GM08714 (cell line): ENCODE results near the gene MLXIP.

Source experiments
- H3K4me3 ChIP-seq: fragments of 200-500 bp; sonication (Bioruptor generic); 2 replicates; pipeline ENCODE4 v1.5.1; 2014; ENCODE audit warnings: mild to moderate bottlenecking, low read length, inconsistent platforms
- ZNF274 ChIP-seq: IDR thresholded peaks from 2 replicates; pipeline ENCODE4 v1.6.1; 2012; ENCODE audit warnings: mild to moderate bottlenecking, low read depth, low read length

Gene MLXIP

GRCh38 chr12:122128481-122128880 lies 49.9 kb downstream of the MLXIP start:
- H3K4me3 ChIP-seq = no peak overlapping the region
- no peak for TF ChIP-seq ZNF274

DNA sequence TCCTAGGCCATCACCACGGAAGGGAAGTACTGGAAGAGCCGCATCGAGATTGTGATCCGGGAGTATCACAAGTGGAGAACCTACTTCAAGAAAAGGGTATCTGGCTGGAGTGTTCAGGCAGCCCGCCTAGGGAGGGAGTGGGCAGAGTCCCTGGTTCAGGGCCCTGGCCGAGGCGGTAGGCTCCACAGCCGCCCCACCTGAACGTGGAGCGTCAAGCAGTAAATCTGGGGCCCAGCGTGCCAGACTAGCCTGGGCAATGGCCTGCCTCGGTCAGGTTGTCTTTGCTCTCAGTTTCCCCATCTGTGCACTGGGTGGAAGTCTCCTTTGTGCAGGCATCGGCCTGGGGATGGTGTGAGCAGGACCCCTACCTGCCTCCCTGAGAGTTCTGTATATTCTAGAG lies 50.6 kb downstream of the MLXIP start:
- H3K4me3 ChIP-seq = no peak overlapping the region
- TF ChIP-seq ZNF274 = no peak

- no peak for TF ChIP-seq ZNF274
Observed at GRCh38 chr12:122130150-122130549, 51.6 kb downstream of the MLXIP start.

DNA sequence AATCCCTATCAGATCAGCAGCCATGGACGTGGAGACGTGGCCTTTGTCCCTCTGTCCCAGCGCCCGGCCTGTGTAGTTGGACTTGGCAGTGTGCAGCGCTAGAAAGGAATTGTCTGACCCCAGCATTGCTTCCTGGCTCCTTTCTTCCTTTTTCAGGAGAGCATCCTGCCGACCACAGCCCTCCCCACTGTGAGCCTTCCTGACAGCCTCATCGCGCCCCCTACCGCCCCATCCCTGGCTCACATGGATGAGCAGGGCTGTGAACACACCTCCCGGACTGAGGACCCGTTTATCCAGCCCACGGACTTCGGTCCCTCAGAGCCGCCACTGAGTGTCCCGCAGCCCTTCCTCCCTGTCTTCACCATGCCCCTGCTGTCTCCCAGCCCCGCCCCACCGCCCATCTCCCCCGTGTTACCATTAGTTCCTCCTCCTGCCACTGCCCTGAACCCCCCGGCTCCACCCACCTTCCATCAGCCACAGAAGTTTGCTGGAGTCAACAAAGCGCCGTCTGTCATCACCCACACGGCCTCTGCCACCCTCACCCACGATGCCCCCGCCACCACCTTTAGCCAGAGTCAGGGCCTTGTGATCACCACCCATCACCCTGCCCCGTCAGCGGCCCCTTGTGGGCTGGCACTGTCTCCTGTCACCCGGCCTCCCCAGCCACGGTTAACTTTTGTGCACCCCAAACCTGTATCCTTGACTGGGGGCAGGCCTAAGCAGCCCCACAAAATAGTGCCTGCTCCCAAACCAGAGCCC lies 54.8 kb downstream of the MLXIP start:
- no peak for TF ChIP-seq ZNF274
- no peak overlapping the region for H3K4me3 ChIP-seq

More at GRCh38 chr12:122130150-122130549, 51.6 kb downstream of the MLXIP start:
- no peak overlapping the region for H3K4me3 ChIP-seq

DNA sequence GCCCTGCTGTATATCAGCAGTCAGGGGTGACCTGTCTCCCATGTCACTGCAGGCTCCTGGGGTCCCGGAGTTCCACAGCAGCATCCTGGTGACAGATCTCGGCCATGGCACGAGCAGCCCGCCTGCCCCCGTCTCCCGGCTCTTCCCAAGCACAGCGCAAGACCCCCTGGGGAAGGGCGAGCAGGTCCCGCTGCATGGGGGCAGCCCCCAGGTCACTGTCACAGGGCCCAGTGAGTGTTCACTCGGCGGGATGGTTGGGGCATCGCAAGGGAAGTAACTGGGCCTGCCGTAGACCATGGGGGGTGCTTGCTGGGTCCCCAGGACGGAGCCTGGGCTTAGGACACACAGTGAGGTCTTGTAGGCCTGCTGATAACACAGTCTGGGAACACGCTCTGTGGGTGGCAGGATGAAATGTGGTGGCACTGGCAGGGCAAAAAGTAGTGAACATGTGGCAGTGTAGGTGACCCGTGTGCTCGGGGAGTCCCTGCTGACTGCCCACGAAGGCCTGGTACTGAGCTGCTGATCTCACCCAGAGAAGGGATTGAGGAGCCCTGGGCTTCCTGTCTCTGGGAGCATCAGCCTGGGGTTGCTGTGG lies 57.0 kb downstream of the MLXIP start:
- no peak for TF ChIP-seq ZNF274
- H3K4me3 ChIP-seq = no peak overlapping the region

- H3K4me3 ChIP-seq = no peak overlapping the region
- no peak for TF ChIP-seq ZNF274
Observed at GRCh38 chr12:122137229-122137628, 58.7 kb downstream of the MLXIP start.

GRCh38 chr12:122137681-122138080 lies 59.1 kb downstream of the MLXIP start:
- TF ChIP-seq ZNF274 = no peak
- no peak overlapping the region for H3K4me3 ChIP-seq

DNA sequence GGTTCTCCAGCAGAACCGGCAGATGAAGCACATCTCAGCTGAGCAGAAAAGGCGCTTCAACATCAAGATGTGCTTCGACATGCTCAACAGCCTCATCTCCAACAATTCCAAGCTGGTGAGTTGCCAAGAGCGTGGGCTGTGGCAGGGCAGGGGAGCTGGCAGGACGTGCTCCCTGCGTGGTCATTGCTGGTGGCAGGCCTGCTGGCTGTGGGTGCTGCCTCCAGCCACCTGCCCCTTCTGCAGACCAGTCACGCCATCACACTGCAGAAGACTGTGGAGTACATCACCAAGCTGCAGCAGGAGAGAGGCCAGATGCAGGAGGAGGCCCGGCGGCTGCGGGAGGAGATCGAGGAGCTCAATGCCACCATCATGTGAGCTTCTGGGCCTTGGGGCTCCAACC lies 59.6 kb downstream of the MLXIP start:
- no peak for TF ChIP-seq ZNF274
- H3K4me3 ChIP-seq = no peak overlapping the region

DNA sequence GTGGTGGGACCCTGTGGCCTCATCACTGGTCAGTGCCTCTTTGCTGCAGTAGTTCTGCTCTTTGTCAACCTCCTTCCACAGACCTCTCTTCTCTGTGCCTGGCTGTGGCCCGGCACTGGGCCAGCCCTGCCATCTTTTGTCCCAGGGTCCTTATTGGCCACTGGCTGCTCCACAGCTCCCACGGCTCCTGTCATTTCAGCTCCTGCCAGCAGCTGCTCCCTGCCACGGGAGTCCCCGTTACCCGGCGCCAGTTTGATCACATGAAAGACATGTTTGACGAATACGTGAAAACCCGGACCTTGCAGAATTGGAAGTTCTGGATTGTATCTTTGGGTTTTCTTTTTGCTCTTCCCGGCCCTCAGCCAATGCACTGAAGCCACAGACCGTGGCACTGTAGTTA lies 60.1 kb downstream of the MLXIP start:
- no peak overlapping the region for H3K4me3 ChIP-seq
- TF ChIP-seq ZNF274 = no peak

- TF ChIP-seq ZNF274 = no peak
- no peak overlapping the region for H3K4me3 ChIP-seq
Observed at GRCh38 chr12:122139266-122139665, 60.7 kb downstream of the MLXIP start.

GRCh38 chr12:122139941-122140340 lies 61.4 kb downstream of the MLXIP start:
- no peak for TF ChIP-seq ZNF274
- no peak overlapping the region for H3K4me3 ChIP-seq

- no peak overlapping the region for H3K4me3 ChIP-seq
- TF ChIP-seq ZNF274 = no peak
Observed at GRCh38 chr12:122140467-122141257, 62.1 kb downstream of the MLXIP start.

GRCh38 chr12:122141911-122142725 lies 63.6 kb downstream of the MLXIP start:
- H3K4me3 ChIP-seq = no peak overlapping the region
- TF ChIP-seq ZNF274 = no peak

GRCh38 chr12:122142857-122143256 lies 64.3 kb downstream of the MLXIP start:
- TF ChIP-seq ZNF274 = no peak
- H3K4me3 ChIP-seq = no peak overlapping the region
